ENCODE measurements around the gene LRRC25. TPM values are rescaled to one million over a fixed set of nuclear protein-coding genes. Genes with fewer than 3 reads are reported as not detected.
A peak's percentile ranks its signal among the peaks of the same experiment; 100 is the strongest.

The LRRC25 gene
- total and polyA plus RNA-seq, 3 experiments from 2014 or later = 0.26 to 0.31 TPM; not detected in 1

- peak overlapping the region; percentile 62 to 82 (median 77) for H3K4me3 Mint-ChIP-seq
- peaks cover 34% of the 10 kb centered on the region for H3K4me1 ChIP-seq (ENCODE audit: insufficient read depth, low read length)
- POLR2A ChIA-PET = interaction anchor here (0.7 to 2.8 kb wide), 4 partner anchors 9 to 277 kb away, joined by 3 to 33 read pairs (median 8); partner anchors contain the start of gene SSBP4
These were observed 32.4 kb upstream of the LRRC25 start for GRCh38 chr19:18429717-18430416.

GRCh38 chr19:18428787-18429674 is 31.6 kb upstream of the LRRC25 start:
- H3K4me1 ChIP-seq (ENCODE audit: insufficient read depth, low read length) = peaks cover 36% of the 10 kb centered on the region
- H3K4me1 Mint-ChIP-seq = peaks cover 14 to 64% (median 22%) of the 10 kb centered on the region in 3 donors
- ChIA-PET POLR2A (interaction anchor here (0.5 to 2.8 kb wide), 12 partner anchors 8 to 303 kb away, joined by 3 to 33 read pairs (median 4); partner anchors contain the start of genes JUND, SSBP4 and UBA52), CTCF (interaction anchor here (0.8 to 2.4 kb wide), 5 partner anchors 10 to 149 kb away, joined by 3 to 20 read pairs (median 4); partner anchors contain the start of gene SSBP4)
- no peaks in the 10 kb centered on the region for H3K36me3 ChIP-seq (ENCODE audit: insufficient read depth, low read length)
- H3K27me3 Mint-ChIP-seq = no peaks in the 10 kb centered on the region
- H3K9me3 ChIP-seq (ENCODE audit: low read length) = no peaks in the 10 kb centered on the region
- peak; percentile 86 to 97 (median 92) for DNase-seq
- peaks cover 0 to 1% (median 0%) of the 10 kb centered on the region in 3 donors for H3K36me3 Mint-ChIP-seq
- peak overlapping the region; percentile 34 for H3K4me3 ChIP-seq (ENCODE audit: low read length)
- H3K4me3 Mint-ChIP-seq = peak overlapping the region; percentile 26 to 85 (median 75)
- H3K27me3 ChIP-seq (ENCODE audit: insufficient read depth, low read length, poor library complexity, severe bottlenecking) = no peaks in the 10 kb centered on the region
- peak overlapping the region; percentile 90 for H3K27ac ChIP-seq (ENCODE audit: low read depth, low read length)
- H3K27ac Mint-ChIP-seq = peak overlapping the region; percentile 89 to 99 (median 94)
- H3K9me3 Mint-ChIP-seq = no peaks in the 10 kb centered on the region

More at GRCh38 chr19:18429717-18430416, 32.4 kb upstream of the LRRC25 start:
- peak in 2 of 5 donors; percentile 25 to 59 for DNase-seq
- Histone ChIP-seq H3K36me3 (ENCODE audit: insufficient read depth, low read length) (no peaks in the 10 kb centered on the region), H3K27me3 (ENCODE audit: insufficient read depth, low read length, poor library complexity, severe bottlenecking) (no peaks in the 10 kb centered on the region), H3K27ac (ENCODE audit: low read depth, low read length) (peak overlapping the region; percentile 90), H3K9me3 (ENCODE audit: low read length) (no peaks in the 10 kb centered on the region), H3K4me3 (ENCODE audit: low read length) (peak overlapping the region; percentile 34)
- H3K36me3 Mint-ChIP-seq = peaks cover 0 to 9% (median 0%) of the 10 kb centered on the region in 3 donors
- CTCF ChIA-PET = interaction anchor here (1.6 to 2.4 kb wide), 2 partner anchors 11 to 150 kb away, joined by 4 to 20 read pairs; partner anchors contain the start of gene SSBP4
- no peaks in the 10 kb centered on the region for H3K9me3 Mint-ChIP-seq
- H3K27ac Mint-ChIP-seq = peak overlapping the region; percentile 88 to 99 (median 94)
- H3K4me1 Mint-ChIP-seq = peaks cover 11 to 64% (median 22%) of the 10 kb centered on the region in 3 donors
- no peaks in the 10 kb centered on the region for H3K27me3 Mint-ChIP-seq

GRCh38 chr19:18428173-18428786 is 30.9 kb upstream of the LRRC25 start:
- no peaks in the 10 kb centered on the region for H3K9me3 Mint-ChIP-seq
- H3K4me1 Mint-ChIP-seq = peaks cover 21 to 71% (median 26%) of the 10 kb centered on the region in 3 donors
- CTCF ChIA-PET = interaction anchor here (1.1 to 2.4 kb wide), 3 partner anchors 9 to 23 kb away, joined by 4 to 20 read pairs (median 7); partner anchors contain the start of gene SSBP4
- no peaks in the 10 kb centered on the region for H3K9me3 ChIP-seq (ENCODE audit: low read length)
- H3K36me3 ChIP-seq (ENCODE audit: insufficient read depth, low read length) = no peaks in the 10 kb centered on the region
- H3K4me3 ChIP-seq (ENCODE audit: low read length) = no peak overlapping the region
- H3K4me3 Mint-ChIP-seq = peak overlapping the region in 6 of 7 donors; percentile 37 to 85 (median 65)
- H3K27me3 Mint-ChIP-seq = no peaks in the 10 kb centered on the region
- peaks cover 44% of the 10 kb centered on the region for H3K4me1 ChIP-seq (ENCODE audit: insufficient read depth, low read length)
- POLR2A ChIA-PET = interaction anchor here (0.9 to 2.8 kb wide), 9 partner anchors 8 to 148 kb away, joined by 4 to 33 read pairs (median 5); partner anchors contain the start of genes JUND, SSBP4 and UBA52
- DNase-seq = no peak
- H3K27ac ChIP-seq (ENCODE audit: low read depth, low read length) = peak overlapping the region; percentile 90
- H3K27me3 ChIP-seq (ENCODE audit: insufficient read depth, low read length, poor library complexity, severe bottlenecking) = no peaks in the 10 kb centered on the region
- H3K36me3 Mint-ChIP-seq = peaks cover 0 to 1% (median 0%) of the 10 kb centered on the region in 3 donors
- H3K27ac Mint-ChIP-seq = peak overlapping the region; percentile 85 to 99 (median 93)

GRCh38 chr19:18427743-18428113 is 30.3 kb upstream of the LRRC25 start:
- Histone ChIP-seq H3K9me3 (ENCODE audit: low read length) (no peaks in the 10 kb centered on the region), H3K4me1 (ENCODE audit: insufficient read depth, low read length) (peaks cover 48% of the 10 kb centered on the region), H3K4me3 (ENCODE audit: low read length) (no peak overlapping the region), H3K27me3 (ENCODE audit: insufficient read depth, low read length, poor library complexity, severe bottlenecking) (no peaks in the 10 kb centered on the region), H3K36me3 (ENCODE audit: insufficient read depth, low read length) (no peaks in the 10 kb centered on the region), H3K27ac (ENCODE audit: low read depth, low read length) (no peak overlapping the region)
- CTCF ChIA-PET = interaction anchor here (1.1 to 2.4 kb wide), 2 partner anchors 9 to 17 kb away, joined by 4 to 20 read pairs; partner anchors contain the start of gene SSBP4
- peak in 1 of 5 donors; percentile 51 for DNase-seq
- H3K27ac Mint-ChIP-seq = peak overlapping the region; percentile 66 to 97 (median 88)
- peaks cover 0 to 1% (median 0%) of the 10 kb centered on the region in 3 donors for H3K36me3 Mint-ChIP-seq
- no peaks in the 10 kb centered on the region for H3K9me3 Mint-ChIP-seq
- H3K4me3 Mint-ChIP-seq = no peak overlapping the region
- H3K4me1 Mint-ChIP-seq = peaks cover 27 to 74% (median 31%) of the 10 kb centered on the region in 3 donors
- POLR2A ChIA-PET = interaction anchor here (1.6 to 2.8 kb wide), 2 partner anchors 9 to 147 kb away, joined by 9 to 33 read pairs; partner anchors contain the start of gene SSBP4
- no peaks in the 10 kb centered on the region for H3K27me3 Mint-ChIP-seq

GRCh38 chr19:18427080-18427742 is 29.8 kb upstream of the LRRC25 start:
- no peaks in the 10 kb centered on the region for H3K27me3 Mint-ChIP-seq
- Histone ChIP-seq H3K36me3 (ENCODE audit: insufficient read depth, low read length) (no peaks in the 10 kb centered on the region), H3K4me3 (ENCODE audit: low read length) (no peak overlapping the region), H3K27me3 (ENCODE audit: insufficient read depth, low read length, poor library complexity, severe bottlenecking) (no peaks in the 10 kb centered on the region), H3K4me1 (ENCODE audit: insufficient read depth, low read length) (peaks cover 50% of the 10 kb centered on the region), H3K27ac (ENCODE audit: low read depth, low read length) (no peak overlapping the region), H3K9me3 (ENCODE audit: low read length) (no peaks in the 10 kb centered on the region)
- H3K4me3 Mint-ChIP-seq = peak overlapping the region in 1 of 7 donors; percentile 28
- CTCF ChIA-PET = interaction anchor here (2.4 kb wide), 1 partner anchor 8 kb away, joined by 20 read pairs; the partner anchor contains the start of gene SSBP4
- peak overlapping the region in 7 of 8 donors; percentile 70 to 92 (median 81) for H3K27ac Mint-ChIP-seq
- no peaks in the 10 kb centered on the region for H3K9me3 Mint-ChIP-seq
- H3K36me3 Mint-ChIP-seq = peaks cover 0 to 1% (median 0%) of the 10 kb centered on the region in 3 donors
- POLR2A ChIA-PET = interaction anchor here (2.8 kb wide), 1 partner anchor 8 kb away, joined by 33 read pairs; the partner anchor contains the start of gene SSBP4
- H3K4me1 Mint-ChIP-seq = peaks cover 32 to 77% (median 36%) of the 10 kb centered on the region in 3 donors
- DNase-seq = peak in 1 of 5 donors; percentile 53

- ChIA-PET CTCF (interaction anchor here (0.9 kb wide), 1 partner anchor 70 kb away, joined by 3 read pairs; no protein-coding TSS in a partner anchor), POLR2A (interaction anchor here (1.1 kb wide), 1 partner anchor 145 kb away, joined by 3 read pairs; the partner anchor contains the start of gene JUND)
- H3K4me3 Mint-ChIP-seq = peak overlapping the region in 1 of 7 donors; percentile 60
- no peaks in the 10 kb centered on the region for H3K27me3 ChIP-seq (ENCODE audit: insufficient read depth, low read length, poor library complexity, severe bottlenecking)
- no peaks in the 10 kb centered on the region for H3K9me3 ChIP-seq (ENCODE audit: low read length)
- no peaks in the 10 kb centered on the region for H3K9me3 Mint-ChIP-seq
- H3K36me3 Mint-ChIP-seq = peaks cover 0 to 1% (median 0%) of the 10 kb centered on the region in 3 donors
- H3K27ac ChIP-seq (ENCODE audit: low read depth, low read length) = no peak overlapping the region
- H3K4me1 ChIP-seq (ENCODE audit: insufficient read depth, low read length) = peaks cover 58% of the 10 kb centered on the region
- no peaks in the 10 kb centered on the region for H3K27me3 Mint-ChIP-seq
- H3K4me3 ChIP-seq (ENCODE audit: low read length) = no peak overlapping the region
- H3K4me1 Mint-ChIP-seq = peaks cover 40 to 80% (median 45%) of the 10 kb centered on the region in 3 donors
- H3K27ac Mint-ChIP-seq = peak overlapping the region in 7 of 8 donors; percentile 42 to 95 (median 90)
- DNase-seq = peak in 1 of 5 donors; percentile 46
- no peaks in the 10 kb centered on the region for H3K36me3 ChIP-seq (ENCODE audit: insufficient read depth, low read length)
These were observed 29.0 kb upstream of the LRRC25 start for GRCh38 chr19:18426416-18426767.

All from CD8-positive, alpha-beta memory T cell (primary cell).